Mucosa of rectum (tissue), 2 donors: ENCODE measurements around the gene STPG2.

ENCODE experiments used
- H3K27ac ChIP-seq, 2 donors: one replicate each; pipeline ENCODE4 v1.7.0; 2013; ENCODE audit warnings: inconsistent platforms in 2 of 2, low read depth in 2 of 2, low read length in 2 of 2
- H3K27me3 ChIP-seq, 2 donors: one replicate each; pipeline ENCODE4 v1.7.0; 2013; ENCODE audit warnings: low read length in 2 of 2; ENCODE audit not compliant: control insufficient read depth in 2 of 2, insufficient read depth in 2 of 2
- H3K36me3 ChIP-seq, 2 donors: one replicate each; pipeline ENCODE4 v1.7.0; 2013; ENCODE audit warnings: low read length in 2 of 2; ENCODE audit not compliant: control insufficient read depth in 2 of 2, insufficient read depth in 2 of 2
- H3K4me1 ChIP-seq, 2 donors: one replicate each; pipeline ENCODE4 v1.7.0; 2013; ENCODE audit warnings: low read length in 2 of 2, mild to moderate bottlenecking in 1 of 2; ENCODE audit not compliant: control insufficient read depth in 2 of 2, insufficient read depth in 2 of 2
- H3K4me3 ChIP-seq, 2 donors: one replicate each; pipeline ENCODE4 v1.7.0; 2013; ENCODE audit warnings: low read length in 2 of 2
- H3K9ac ChIP-seq, 2 donors: one replicate each; pipeline ENCODE4 v1.7.0; 2013; ENCODE audit warnings: low read length in 2 of 2, low read depth in 1 of 2, mild to moderate bottlenecking in 1 of 2
- H3K9me3 ChIP-seq, 2 donors: one replicate each; pipeline ENCODE4 v1.7.0; 2013; ENCODE audit warnings: low read length in 2 of 2; ENCODE audit not compliant: control insufficient read depth in 2 of 2
- donor health status: healthy.
- donor health status: Normal muscosa, but diverticular disease.

The STPG2 gene

DNA sequence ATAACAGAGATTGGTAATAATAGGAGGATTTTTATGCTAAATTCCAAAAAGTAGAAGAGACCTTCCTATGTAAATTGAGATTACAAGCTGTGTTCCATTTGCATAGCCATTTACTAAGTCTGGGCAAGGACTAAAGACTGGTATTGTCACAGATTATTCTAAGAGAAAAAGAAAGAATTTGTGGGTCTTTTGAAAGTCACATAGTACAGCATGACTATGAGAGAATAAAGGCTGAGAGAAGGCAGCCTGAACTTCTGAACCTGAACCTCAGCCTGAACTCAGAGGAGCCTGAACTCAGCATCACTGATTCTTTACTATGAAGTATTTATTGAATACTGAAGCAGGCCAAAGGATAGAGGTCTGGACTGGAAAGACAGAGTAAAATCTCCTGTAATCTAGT, 297.5 kb downstream of the STPG2 start:
- Histone ChIP-seq H3K36me3 (no peaks in the 10 kb centered on the region), H3K4me1 (no peaks in the 10 kb centered on the region), H3K27ac (no peak overlapping the region), H3K9me3 (no peaks in the 10 kb centered on the region), H3K4me3 (no peak overlapping the region), H3K27me3 (no peaks in the 10 kb centered on the region), H3K9ac (no peak overlapping the region)

DNA sequence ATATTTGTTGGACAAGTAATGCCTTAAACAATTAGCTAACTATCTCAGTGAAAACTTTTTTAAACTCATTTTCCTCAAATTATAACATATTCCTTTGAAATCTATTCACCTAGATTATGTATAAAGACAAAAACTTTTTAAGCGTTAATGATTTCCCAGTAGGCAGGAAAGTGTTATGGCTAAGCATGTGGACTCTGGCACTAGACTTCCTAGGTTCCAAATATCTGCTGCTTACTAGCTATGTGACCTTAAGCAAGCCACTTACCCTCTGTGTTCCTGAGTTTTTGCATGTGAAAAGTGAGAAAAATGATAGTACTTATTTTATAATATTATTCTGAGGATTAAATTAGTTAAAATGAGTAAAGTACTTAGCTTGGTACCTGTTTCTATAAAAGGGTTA, 301.8 kb downstream of the STPG2 start:
- no peaks in the 10 kb centered on the region for H3K36me3 ChIP-seq
- H3K4me3 ChIP-seq, result no peak overlapping the region
- no peaks in the 10 kb centered on the region for H3K27me3 ChIP-seq
- H3K4me1 ChIP-seq, result no peaks in the 10 kb centered on the region
- H3K27ac ChIP-seq, result no peak overlapping the region
- H3K9ac ChIP-seq, result no peak overlapping the region
- H3K9me3 ChIP-seq, result no peaks in the 10 kb centered on the region

DNA sequence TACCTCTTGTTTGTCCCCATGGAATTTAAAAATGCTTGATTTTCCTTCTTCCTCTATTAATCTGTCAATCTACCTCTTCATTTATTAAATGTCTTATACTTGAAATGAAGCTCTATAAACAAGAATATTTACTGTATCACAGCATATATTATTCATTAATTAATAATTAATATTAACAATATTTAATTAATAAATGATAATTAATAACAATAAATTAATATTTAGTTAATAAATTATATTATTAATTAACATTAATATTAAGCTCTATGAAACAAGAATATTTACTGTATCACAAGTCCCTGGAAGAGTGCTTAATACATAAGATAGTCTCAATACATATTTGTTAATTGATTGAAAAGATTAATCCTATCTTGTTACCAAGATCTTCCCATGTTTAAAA, 306.6 kb downstream of the STPG2 start:
- Histone ChIP-seq H3K4me3 (no peak overlapping the region), H3K27me3 (no peaks in the 10 kb centered on the region), H3K9me3 (no peaks in the 10 kb centered on the region), H3K36me3 (no peaks in the 10 kb centered on the region), H3K9ac (no peak overlapping the region), H3K27ac (no peak overlapping the region), H3K4me1 (no peaks in the 10 kb centered on the region)

DNA sequence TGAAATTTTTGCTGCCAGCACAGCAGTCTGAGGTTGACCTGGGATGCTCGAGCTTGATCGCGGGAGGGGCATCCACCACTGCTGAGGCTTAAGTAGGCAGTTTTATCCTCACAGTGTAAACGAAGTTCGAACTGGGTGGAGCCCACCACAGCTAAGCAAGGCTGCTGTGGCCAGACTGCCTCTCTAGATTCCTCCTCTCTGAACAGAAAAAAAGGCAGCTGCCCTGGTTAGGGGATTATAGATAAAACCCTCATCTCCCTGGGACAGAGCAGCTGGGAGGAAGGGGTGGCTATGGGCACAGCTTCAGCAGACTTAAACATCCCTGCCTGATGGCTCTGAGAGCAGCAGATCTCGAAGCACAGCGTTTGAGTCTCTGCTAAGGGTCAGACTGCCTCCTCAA, 314.6 kb downstream of the STPG2 start:
- Histone ChIP-seq H3K9ac (no peak overlapping the region), H3K27ac (no peak overlapping the region), H3K36me3 (no peaks in the 10 kb centered on the region), H3K4me3 (no peak overlapping the region), H3K9me3 (no peaks in the 10 kb centered on the region), H3K4me1 (no peaks in the 10 kb centered on the region), H3K27me3 (no peaks in the 10 kb centered on the region)

DNA sequence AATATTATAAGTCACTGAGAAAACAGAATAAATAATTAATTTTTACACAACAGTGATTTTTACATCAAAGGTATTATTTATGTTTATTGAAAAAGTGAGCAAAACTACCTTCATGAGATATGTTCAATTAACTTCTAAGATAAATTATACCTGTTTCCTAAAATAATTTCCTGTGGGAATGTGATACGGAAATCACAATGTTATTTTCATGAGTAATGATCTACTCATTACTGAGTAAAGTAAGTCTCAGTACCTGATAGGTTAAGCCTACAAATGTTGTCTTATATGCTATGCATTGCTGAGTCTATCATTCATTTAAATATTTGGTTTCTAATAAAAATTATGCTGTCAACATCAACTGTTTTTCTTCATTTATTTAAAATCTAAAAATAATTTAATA, 324.0 kb downstream of the STPG2 start:
- Histone ChIP-seq H3K4me3 (no peak overlapping the region), H3K9me3 (no peaks in the 10 kb centered on the region), H3K27ac (no peak overlapping the region), H3K9ac (no peak overlapping the region), H3K4me1 (no peaks in the 10 kb centered on the region), H3K36me3 (no peaks in the 10 kb centered on the region), H3K27me3 (no peaks in the 10 kb centered on the region)

DNA sequence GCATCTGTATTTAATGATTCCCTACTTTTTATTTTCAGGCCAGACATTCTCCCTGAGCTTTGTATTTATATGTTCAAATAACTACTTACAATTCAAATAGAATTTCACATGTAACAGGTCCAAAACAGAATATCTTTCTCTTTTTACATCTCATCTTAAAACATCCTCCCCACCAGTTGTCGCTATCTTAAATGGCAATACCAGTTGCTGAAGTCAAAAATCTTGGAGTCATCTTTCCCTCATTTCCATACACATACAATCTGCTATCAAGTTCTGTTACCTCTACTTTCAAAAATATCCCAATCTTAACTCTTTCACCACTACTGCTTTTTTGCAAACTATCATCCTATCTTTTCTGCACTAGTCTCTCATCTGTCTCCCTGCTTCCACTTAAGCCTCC, 330.5 kb downstream of the STPG2 start:
- Histone ChIP-seq H3K36me3 (no peaks in the 10 kb centered on the region), H3K27me3 (no peaks in the 10 kb centered on the region), H3K4me3 (no peak overlapping the region), H3K27ac (no peak overlapping the region), H3K4me1 (no peaks in the 10 kb centered on the region), H3K9ac (no peak overlapping the region), H3K9me3 (no peaks in the 10 kb centered on the region)

DNA sequence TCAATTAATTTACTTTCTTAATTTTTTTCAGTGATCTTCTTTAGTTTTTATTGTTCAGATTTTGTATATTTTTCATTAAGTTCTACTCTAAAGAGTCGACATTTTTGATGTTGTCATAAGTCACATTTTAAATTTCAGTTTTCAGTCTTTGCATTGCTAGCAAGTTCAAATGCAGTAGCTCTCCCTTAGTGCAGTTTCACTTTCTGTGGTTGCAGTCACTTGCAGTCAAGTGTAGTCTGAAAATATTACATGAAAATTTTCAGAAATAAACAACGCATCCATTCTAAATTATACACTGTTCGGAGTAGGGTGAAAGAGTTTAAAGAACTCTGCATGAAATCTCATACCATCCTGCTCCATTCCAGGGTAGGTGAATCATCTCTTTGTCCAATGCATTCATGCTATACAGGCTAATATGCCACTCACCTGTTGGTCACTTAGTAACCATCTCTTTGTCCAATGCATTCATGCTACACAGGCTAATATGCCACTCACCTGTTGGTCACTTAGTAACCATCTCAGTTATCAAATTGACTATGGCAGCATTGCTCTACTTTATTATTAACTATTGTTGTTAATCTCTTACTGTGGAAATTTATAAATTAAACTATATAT, 356.9 kb downstream of the STPG2 start:
- H3K4me3 ChIP-seq, result no peak overlapping the region
- H3K9me3 ChIP-seq, result no peaks in the 10 kb centered on the region
- no peaks in the 10 kb centered on the region for H3K27me3 ChIP-seq
- no peaks in the 10 kb centered on the region for H3K4me1 ChIP-seq
- no peak overlapping the region for H3K27ac ChIP-seq
- no peaks in the 10 kb centered on the region for H3K36me3 ChIP-seq
- no peak overlapping the region for H3K9ac ChIP-seq

DNA sequence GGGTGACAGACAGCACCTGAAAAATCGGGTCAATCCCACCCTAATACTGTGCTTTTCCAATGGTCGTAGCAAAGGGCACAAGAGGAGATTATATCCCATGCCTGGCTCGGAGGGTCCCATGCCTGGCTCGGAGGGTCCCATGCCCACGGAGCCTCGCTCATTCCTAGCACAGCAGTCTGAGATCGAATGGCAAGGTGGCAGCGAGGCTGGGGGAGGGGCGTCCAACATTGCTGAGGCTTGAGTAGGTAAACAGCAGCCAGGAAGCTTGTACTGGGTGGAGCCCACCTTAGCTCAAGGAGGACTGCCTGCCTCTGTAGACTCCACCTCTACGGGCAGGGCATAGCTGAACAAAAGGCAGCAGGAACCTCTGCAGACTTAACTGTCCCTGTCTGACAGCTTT, 365.1 kb downstream of the STPG2 start:
- H3K9me3 ChIP-seq, result no peaks in the 10 kb centered on the region
- no peaks in the 10 kb centered on the region for H3K36me3 ChIP-seq
- H3K9ac ChIP-seq, result no peak overlapping the region
- H3K4me1 ChIP-seq, result no peaks in the 10 kb centered on the region
- no peak overlapping the region for H3K27ac ChIP-seq
- H3K4me3 ChIP-seq, result no peak overlapping the region
- H3K27me3 ChIP-seq, result no peaks in the 10 kb centered on the region

DNA sequence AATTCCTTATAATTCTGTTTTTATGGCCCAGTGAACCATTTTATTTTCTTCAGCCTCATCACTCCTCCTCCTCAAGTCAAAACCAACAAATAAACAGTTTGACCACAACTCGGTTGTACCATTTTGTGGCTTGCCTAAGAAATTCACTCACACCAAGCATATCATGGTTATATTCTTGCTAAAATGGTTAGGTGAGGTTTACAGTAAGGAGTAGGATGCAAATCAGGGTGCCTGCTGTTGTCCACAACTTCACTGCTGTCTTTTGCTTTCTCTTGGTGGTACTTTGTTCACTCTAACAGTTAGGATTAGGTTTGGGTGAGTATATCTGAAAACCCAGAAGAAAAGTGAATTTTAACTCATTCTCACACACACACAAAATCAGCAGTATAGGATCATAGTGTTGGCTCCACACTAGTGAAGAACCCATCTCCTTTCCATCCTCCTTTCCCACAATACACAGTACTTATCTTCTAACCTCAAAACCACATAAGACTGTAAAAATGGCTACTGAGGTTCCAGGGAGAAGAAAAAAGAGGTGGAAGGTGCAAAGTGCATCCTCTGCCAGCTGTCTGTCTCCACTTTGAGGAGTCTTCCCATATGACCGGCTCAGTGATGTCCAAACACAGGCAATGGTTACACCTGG, 368.8 kb downstream of the STPG2 start:
- H3K9me3 ChIP-seq, result no peaks in the 10 kb centered on the region
- no peak overlapping the region for H3K4me3 ChIP-seq

DNA sequence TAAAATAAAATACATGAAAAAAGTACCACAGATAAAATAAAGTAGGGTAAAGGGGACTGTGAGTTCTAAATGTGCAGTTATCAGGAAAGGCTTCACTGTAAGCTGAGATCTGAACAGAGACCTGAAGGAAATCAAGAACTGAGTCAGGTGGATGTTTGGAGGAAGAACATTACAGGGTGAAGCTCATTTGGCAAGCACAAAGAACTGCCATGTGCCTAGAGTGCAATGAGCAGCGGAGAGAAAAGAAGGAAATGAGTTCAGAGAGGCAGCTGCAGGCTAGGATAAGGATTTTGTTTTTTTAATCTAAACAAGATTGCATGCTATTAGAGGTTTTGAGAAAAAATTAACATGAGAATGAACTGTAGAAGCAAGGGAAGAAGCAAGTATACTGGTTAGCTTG, 373.1 kb downstream of the STPG2 start:
- H3K4me1 ChIP-seq, result no peaks in the 10 kb centered on the region
- no peak overlapping the region for H3K27ac ChIP-seq
- H3K9ac ChIP-seq, result no peak overlapping the region
- no peaks in the 10 kb centered on the region for H3K27me3 ChIP-seq
- no peaks in the 10 kb centered on the region for H3K9me3 ChIP-seq
- H3K4me3 ChIP-seq, result no peak overlapping the region
- no peaks in the 10 kb centered on the region for H3K36me3 ChIP-seq

More for the DNA sequence above, 368.8 kb downstream of the STPG2 start:
- H3K36me3 ChIP-seq, result no peaks in the 10 kb centered on the region
- H3K27ac ChIP-seq, result no peak overlapping the region
- no peaks in the 10 kb centered on the region for H3K27me3 ChIP-seq
- H3K9ac ChIP-seq, result no peak overlapping the region
- no peaks in the 10 kb centered on the region for H3K4me1 ChIP-seq
